Endometrial microvascular endothelial cells (primary cell): Measurements from ENCODE around the gene RPL10. TPM values are rescaled to one million over a fixed set of nuclear protein-coding genes. Genes with fewer than 3 reads are reported as not detected.

Experiments used
- in situ Hi-C: cut with HindIII; loops from 2 replicates; pipeline ENCODE4 v1.10.0; 2017; ENCODE audit warnings: low sequenced_read_pairs, low pct_unique_long_range_greater_than_20kb; ENCODE audit errors: inconsistent ontology term
- total RNA-seq: library from RNA; depleted of rRNA; stranded (reverse); fragments of >200 nt; gene quantifications from one replicate; pipeline ENCODE4 v1.2.3, GENCODE V29; 2015; ENCODE audit errors: inconsistent ontology term

RPL10 gene
- 7,561 TPM for total RNA-seq

DNA sequence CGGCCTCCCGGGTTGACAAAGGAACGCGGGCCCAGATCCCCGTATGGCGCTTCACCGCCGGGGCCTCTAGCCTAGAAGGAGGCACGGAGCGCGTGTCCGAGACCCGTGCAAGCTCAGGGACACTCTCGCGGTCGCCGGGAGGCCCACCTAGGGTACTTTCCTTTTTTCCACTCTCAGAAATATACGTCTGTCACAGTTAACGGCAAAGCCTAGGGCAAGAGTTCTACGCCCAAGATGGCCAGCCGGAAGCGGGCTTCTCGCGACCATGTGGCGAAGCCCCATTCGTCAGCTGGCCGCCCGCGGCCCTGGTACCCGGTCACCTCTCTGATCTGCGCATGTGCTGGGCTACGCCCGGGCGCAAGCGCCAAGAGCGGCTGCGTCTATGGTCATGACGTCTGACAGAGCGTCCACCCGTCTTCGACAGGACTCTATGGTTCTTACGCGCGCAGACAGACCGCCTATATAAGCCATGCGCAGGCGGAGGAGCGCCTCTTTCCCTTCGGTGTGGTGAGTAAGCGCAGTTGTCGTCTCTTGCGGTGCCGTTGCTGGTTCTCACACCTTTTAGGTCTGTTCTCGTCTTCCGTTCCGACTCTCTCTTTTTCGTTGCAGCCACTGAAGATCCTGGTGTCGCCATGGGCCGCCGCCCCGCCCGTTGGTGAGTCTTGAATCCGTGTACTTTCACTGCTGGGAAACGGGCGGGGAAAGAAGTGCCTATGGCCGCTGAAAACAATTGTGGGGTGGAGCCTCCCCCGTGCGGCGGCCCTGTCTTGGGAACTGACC is at the start of gene RPL10:
Gene RPL10 (plus strand): TSS at position 490 of the 780 bp plus-strand sequence. CDS start 143 bp downstream, at position 633.
- in situ Hi-C loops = no loop called here

DNA sequence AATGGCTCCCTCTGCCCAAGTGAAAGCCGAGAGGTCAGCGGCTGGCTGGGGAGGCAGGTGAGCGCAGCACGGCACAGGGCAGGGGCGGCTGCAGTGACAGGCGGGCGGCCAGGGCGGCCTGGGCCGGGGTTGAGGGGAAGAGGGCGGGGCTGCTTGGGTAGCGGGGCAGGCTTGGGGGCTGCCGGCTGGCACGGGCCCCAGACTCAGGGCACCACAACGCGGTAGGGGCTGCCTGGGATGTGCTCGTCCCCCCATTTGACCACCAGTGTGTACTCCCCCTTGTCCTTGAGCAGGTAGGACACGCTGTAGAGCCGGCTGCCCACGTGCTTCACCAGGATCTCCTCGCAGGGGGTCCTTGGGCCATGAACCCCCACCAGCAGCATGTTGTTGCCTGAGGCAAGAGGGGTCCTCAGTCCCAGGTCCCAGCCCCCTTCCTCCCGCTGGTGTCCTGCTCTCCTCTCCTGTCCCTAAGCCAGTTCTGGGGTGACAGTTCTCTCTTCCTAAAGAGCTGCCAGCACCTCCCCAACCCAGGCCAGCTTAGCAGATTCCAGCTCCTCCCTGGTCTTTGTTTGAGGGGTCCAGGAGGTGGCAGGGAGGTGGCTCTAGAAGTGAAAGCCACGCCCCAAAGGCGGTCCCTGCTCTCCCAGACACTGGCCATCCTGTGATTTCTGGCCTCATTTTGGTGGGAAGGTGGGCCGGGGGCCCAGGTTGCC is 49.4 kb upstream of the RPL10 start:
- in situ Hi-C loops = no loop called here

DNA sequence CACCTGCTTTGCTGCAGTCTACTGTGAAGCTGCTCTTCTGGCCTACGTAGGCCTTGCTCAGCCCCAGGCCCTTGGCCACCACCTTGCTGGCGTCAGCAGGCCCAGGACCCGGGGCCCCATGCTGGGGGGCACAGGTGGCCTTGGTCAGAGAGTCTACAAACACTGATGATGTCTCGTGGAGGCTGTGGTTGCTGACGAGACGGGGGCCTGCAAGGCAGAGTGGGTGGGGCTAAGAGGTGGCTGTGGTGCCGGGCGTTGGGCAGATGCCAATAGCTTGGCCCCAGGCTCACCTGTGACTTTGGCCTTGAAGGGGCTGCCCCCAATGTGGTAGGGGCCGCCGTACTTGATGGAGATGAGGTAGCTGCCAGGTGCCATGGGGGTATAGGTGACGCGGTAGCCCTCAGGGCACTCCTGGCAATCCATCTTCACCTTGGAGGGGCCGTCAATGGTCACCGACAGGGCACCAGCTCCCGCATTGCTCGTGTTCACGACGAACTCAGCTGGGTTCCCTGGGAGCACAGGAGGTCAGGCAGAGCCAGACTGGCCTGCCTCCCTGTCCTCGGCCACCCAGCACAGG is 48.7 kb upstream of the RPL10 start:
- in situ Hi-C loops = no loop called here

DNA sequence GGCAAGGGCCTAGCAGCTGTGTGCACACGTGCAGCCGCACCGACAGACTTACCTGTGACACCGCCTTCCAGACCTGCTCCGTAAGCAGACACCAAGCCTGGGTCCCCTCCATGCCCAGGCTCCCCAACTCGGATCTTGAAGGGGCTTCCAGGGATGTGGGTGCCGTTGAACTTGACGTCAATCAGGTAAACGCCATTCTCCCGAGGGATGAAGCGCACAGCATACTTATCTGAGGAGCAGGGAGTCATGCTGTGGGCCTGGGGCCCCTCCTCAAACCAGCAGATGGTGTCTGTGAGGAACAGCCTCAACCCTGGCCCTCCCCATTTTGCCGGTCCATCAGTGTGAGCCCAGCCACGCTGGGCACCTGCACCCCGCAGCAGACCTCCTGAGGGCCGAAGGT is 48.2 kb upstream of the RPL10 start:
- in situ Hi-C loops = no loop called here

DNA sequence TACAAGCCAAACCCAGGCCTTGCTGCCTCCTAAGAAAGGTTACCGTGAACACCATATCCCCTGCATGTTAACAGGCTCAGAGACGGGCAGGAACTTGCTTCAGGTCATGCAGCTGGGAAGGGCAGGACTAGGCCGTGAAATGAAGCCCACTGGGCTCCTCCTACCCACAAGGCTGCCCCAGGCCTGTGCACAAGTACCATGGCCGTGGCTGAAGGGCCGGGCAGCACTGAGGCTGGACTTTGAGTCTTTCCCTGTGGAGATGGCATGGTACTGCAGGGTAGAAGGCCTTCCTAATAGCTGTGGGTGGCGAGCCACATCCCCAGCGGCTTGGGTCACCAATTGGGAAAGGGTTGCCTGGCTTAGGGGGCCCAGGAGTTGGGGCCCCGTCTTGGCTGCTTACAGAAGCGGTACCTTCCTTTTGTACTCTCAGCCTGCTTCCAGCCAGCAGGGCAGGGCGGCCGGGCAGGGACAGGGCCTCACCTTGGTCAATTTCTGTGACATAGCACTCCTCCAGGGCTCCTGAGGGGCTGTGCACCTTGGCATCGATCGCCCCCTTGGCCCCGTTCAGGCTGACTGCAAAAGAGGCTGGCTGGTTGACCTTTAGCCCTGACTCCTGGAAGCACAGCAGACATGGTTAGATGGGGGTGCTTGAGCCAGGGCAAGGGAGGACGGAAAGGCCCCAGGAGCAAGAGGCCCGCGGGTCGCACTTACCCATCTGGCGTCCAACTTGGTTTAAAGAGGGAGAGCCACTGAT is 47.6 kb upstream of the RPL10 start:
- in situ Hi-C loops = no loop called here

- in situ Hi-C loops = no loop called here
Observed at GRCh38 chrX:154351183-154352011, 46.8 kb upstream of the RPL10 start.

GRCh38 chrX:154352012-154352401 is 46.2 kb upstream of the RPL10 start:
- in situ Hi-C loops = no loop called here

GRCh38 chrX:154352466-154352865 is 45.7 kb upstream of the RPL10 start:
- in situ Hi-C loops = no loop called here

- in situ Hi-C loops = no loop called here
Observed at GRCh38 chrX:154353172-154353843, 44.9 kb upstream of the RPL10 start.

DNA sequence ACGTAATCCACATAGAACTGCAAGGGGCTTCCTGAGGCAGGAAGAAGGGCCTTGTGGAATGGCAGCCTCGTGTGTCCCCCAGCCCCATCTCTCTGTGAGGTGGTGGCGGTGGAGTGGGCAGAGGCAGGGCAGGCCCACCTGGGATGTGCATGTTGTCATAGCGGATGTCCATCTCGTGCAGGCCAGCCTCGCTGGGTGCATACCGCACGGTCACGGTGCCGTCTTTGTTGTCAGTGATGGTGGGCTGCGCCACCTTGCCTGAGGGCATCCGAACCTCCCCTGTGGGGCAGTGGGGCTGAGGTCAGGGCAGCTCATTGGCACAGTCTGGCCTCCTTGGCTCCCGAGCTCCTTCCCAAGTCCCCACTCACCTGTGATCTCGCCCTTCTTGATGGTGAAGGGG is 44.2 kb upstream of the RPL10 start:
- in situ Hi-C loops = no loop called here

DNA sequence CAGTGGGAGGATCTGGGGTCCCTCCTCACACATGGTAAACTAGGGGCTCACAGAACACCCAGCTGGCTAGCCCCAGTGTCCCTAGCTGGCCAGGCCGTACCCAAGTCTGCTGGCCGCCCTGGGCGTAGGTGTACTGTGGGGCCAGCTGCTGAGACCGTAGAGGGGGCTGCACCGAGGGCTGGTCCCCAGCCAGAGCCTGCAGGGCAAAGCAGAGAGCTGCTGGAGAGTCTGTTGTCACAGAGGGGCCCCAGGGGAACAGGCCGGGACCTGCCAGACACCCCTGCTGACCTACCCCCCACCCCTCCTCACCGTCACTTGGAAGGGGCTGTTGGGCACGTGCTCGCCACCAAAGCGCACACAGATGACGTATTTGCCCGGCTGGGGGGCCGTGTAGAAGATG is 43.7 kb upstream of the RPL10 start:
- in situ Hi-C loops = no loop called here

DNA sequence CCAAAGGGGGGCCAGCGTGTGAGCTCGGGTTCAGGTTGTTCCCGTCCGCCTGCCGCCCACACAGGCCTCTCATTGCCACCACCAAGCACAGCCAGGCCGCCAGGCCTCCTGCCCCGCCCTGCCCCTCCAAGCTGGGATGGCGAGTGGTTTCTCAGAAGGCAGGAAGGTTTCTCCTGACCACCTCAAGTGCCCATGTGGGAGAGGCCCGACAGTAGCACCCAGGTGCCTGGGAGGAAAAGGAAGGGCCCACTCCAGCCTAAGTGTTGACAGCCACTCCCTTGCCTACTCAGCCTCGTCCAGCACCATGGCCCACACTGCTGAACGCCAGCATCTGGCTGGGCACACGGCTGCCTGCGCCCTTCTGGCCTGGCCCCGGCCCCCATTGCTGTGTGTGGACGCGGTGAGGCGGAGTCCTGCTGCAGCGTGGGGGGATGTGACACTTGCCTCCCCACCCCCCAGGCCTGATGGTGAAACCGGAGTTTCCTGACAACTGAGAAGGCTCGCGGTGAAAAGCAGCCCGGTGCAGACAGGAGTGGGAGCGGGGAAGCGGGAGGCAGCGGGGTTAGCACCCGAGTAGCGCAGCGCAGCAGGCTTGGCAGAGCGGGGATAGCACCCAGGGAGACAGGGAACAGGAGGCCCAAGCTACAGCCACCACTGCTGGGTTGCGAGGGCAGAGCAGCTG is 42.9 kb upstream of the RPL10 start:
- in situ Hi-C loops = no loop called here

DNA sequence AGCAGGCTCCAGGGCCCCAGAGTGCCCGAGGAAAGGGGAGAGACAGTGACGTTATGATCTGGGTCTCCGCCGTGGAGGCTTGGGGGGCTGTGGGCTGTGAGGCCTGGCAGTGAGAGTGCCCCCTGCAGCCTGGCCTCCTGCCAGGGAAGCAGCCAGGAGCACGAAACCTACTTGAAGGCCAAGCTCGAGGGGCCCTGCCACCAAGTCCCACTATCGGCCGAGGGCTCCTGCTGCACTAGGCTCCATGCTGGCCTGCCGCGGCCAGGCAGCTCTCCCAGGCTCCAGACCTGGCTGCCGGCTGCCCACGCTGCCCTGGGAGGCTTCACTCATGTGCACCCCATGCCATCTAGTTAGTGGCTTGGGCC is 42.4 kb upstream of the RPL10 start:
- in situ Hi-C loops = no loop called here

- in situ Hi-C loops = no loop called here
Observed at GRCh38 chrX:154356596-154356995, 41.6 kb upstream of the RPL10 start.

- in situ Hi-C loops = no loop called here
Observed at GRCh38 chrX:154357205-154357604, 41.0 kb upstream of the RPL10 start.

DNA sequence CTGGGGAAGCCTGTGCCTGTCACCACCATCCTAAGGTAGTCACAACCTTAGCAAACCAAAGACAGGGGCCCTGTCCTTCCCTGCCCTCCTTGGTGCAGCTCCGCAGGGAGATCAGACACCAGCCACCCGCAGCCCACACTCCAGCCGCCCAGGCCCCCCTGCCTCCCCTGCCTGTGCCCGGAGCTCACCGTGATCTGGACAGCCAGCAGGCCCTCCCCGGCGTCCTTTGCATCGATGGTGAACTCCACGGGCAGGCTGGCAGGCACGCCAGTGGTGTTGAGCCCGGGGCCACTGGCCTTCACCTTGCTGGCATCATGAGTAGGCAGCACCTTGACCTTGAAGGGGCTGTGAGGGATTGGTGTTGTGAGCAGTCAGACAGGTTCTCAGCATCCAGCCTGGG is 40.2 kb upstream of the RPL10 start:
- in situ Hi-C loops = no loop called here

DNA sequence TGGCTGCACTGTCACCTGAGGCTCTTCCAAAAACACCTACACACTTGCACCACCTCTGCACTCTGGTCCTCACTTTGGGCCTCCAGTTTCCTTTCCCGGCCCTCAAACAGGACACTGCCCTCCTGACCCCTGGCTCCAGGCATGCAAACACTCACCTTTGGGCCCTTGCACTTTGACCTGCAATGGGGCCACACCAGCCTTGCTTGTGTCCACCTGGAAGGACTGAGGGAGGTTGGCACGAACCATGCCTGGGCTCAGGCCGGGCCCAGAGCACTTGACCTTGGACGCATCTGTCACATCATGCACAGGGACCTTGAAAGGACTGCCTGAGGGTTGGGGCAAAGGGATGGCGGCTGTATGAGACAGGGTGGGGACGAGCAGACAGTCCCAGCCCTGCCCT is 39.3 kb upstream of the RPL10 start:
- in situ Hi-C loops = no loop called here
